Motor neuron (in vitro differentiated cells): ENCODE data around the gene AVPR1A. TPM values are rescaled to one million over a fixed set of nuclear protein-coding genes. Genes with fewer than 3 reads are reported as not detected.

Experiments used
- total RNA-seq, 8 experiments: library from RNA; unstranded; fragments of 300-600 nt; gene quantifications; 2 replicates each; pipeline versions ENCODE4 v1.2.3 to v1.2.4, GENCODE V29; 2022

The AVPR1A gene
- total RNA-seq, 8 experiments from 2014 or later = 0.09 to 3.6 (median 0.19) TPM; not detected in 2

Other genes with a start within 250 kb of the AVPR1A start
- 10 to 100 TPM in 2 of 8 experiments, 1 to 10 TPM in 4, under 1 TPM in 2; 0.56 to 13.7 (median 7.0) TPM for gene PPM1H, start 216.1 kb downstream of the AVPR1A start, total RNA-seq